Measurements from ENCODE around the gene OASL.

OASL gene

DNA sequence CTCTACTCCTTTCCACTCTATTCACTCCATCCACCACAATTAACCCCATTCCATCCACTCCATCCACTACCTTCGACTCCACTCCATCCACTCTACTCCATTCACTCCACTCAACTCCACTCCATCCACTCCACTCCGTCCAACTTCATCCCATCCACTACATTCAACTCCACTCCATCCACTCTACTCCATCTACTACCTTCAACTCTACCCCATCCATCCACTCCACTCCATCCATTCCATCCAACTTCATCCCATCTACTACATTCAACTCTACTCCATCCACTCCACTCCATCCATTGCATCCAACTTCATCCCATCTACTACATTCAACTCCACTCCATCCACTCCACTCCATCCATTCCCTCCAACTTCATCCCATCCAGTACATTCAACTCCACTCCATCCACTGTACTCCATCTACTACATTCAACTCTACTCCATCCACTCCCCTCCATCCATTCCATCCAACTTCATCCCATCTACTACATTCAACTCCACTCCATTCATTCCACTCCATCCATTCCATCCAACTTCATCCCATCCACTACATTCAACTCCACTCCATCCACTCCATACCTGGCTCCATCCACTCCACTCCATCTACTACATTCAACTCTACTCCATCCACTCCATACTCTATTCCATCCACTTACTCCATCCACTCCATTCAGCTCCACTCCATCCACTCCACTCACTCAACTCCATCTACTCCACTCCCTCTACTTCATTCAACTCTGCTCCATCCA, 44.3 kb downstream of the OASL start:
- H3K27ac ChIP-seq (ENCODE audit: low read length), result no peak overlapping the region
- no peaks in the 10 kb centered on the region for H3K4me1 ChIP-seq (ENCODE audit: insufficient read depth, low read length)
- no peaks in the 10 kb centered on the region for H3K36me3 ChIP-seq (ENCODE audit: insufficient read depth, low read depth, low read length)
- no peak overlapping the region for H3K4me3 ChIP-seq (ENCODE audit: low read length)
- H3K27me3 ChIP-seq (ENCODE audit: insufficient read depth, low read length), result no peaks in the 10 kb centered on the region
- no peak overlapping the region for H3K9ac ChIP-seq (ENCODE audit: low read depth, low read length)
- H3K9me3 ChIP-seq (ENCODE audit: insufficient read depth, low read depth, low read length), result no peaks in the 10 kb centered on the region

DNA sequence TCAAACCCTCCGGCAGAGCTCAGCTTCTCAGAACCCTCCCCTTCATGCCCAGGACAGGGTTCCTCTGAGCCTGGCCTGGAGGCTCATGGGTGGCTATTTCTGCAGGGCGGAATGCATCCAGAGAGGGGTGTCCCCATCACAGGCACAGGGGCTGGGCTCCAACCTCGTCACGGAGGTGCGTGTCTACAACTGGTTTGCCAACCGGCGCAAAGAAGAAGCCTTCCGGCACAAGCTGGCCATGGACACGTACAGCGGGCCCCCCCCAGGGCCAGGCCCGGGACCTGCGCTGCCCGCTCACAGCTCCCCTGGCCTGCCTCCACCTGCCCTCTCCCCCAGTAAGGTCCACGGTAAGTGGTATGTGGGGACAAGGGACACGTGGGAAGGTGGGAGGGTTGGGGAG, 45.0 kb downstream of the OASL start:
- H3K9ac ChIP-seq (ENCODE audit: low read depth, low read length), result no peak overlapping the region
- H3K27me3 ChIP-seq (ENCODE audit: insufficient read depth, low read length), result no peaks in the 10 kb centered on the region
- H3K27ac ChIP-seq (ENCODE audit: low read length), result no peak overlapping the region
- H3K4me1 ChIP-seq (ENCODE audit: insufficient read depth, low read length), result no peaks in the 10 kb centered on the region
- H3K9me3 ChIP-seq (ENCODE audit: insufficient read depth, low read depth, low read length), result no peaks in the 10 kb centered on the region
- no peaks in the 10 kb centered on the region for H3K36me3 ChIP-seq (ENCODE audit: insufficient read depth, low read depth, low read length)
- H3K4me3 ChIP-seq (ENCODE audit: low read length), result no peak overlapping the region

DNA sequence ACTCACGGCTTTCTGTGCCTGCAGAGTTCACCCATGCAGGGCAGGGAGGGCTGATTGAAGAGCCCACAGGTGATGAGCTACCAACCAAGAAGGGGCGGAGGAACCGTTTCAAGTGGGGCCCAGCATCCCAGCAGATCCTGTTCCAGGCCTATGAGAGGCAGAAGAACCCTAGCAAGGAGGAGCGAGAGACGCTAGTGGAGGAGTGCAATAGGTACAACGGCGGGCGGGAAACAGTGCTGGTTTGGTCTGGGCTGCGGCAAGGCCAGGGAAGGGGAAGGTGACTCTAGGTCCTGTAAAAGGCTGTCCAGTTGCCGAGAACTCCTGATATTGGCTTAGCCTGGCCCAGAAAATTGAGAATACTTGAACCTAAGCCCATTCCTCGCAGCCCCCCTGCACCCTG, 45.5 kb downstream of the OASL start:
- no peaks in the 10 kb centered on the region for H3K9me3 ChIP-seq (ENCODE audit: insufficient read depth, low read depth, low read length)
- no peaks in the 10 kb centered on the region for H3K4me1 ChIP-seq (ENCODE audit: insufficient read depth, low read length)
- H3K27ac ChIP-seq (ENCODE audit: low read length), result no peak overlapping the region
- no peaks in the 10 kb centered on the region for H3K27me3 ChIP-seq (ENCODE audit: insufficient read depth, low read length)
- H3K4me3 ChIP-seq (ENCODE audit: low read length), result no peak overlapping the region
- no peaks in the 10 kb centered on the region for H3K36me3 ChIP-seq (ENCODE audit: insufficient read depth, low read depth, low read length)
- H3K9ac ChIP-seq (ENCODE audit: low read depth, low read length), result no peak overlapping the region

DNA sequence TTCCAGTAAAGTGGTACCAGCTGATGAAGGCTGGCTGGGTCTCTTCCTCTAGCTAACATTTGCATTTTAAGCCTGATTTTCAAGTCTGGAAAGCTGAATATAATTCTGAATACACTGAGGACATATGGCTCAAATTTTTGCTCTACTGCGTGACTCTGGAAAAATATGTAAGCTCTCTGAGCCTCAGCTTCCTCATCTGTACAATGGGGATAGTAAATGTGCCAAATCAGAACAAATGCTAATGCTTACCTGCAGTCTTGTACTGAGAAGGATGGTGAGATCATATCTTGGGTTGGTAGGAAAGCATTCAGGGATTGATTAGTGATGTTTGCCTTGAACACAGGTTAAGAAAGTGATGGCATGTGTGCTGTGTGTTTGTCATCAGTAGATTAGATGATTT, 46.1 kb downstream of the OASL start:
- Histone ChIP-seq H3K9me3 (ENCODE audit: insufficient read depth, low read depth, low read length) (no peaks in the 10 kb centered on the region), H3K27ac (ENCODE audit: low read length) (no peak overlapping the region), H3K4me3 (ENCODE audit: low read length) (no peak overlapping the region), H3K4me1 (ENCODE audit: insufficient read depth, low read length) (no peaks in the 10 kb centered on the region), H3K9ac (ENCODE audit: low read depth, low read length) (no peak overlapping the region), H3K27me3 (ENCODE audit: insufficient read depth, low read length) (no peaks in the 10 kb centered on the region), H3K36me3 (ENCODE audit: insufficient read depth, low read depth, low read length) (no peaks in the 10 kb centered on the region)

DNA sequence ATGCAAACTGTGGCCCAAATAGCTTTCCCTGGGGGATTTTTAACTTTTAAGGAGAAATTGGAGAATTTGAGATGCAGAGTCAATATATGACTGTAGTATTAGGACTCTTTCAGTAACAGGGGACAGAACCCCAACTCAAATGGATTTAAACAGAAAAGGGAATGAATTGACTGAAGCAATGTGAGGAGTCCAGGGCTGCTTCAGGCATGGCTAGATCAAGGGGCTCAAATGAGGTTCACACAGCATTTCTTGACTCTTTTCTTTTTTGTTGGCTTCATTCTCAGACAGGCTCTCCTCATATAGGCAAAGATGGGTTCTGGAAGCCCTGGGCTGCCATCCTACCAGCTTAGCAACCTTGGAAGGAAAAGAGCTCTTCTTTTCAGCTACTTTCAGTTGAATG, 47.1 kb downstream of the OASL start:
- H3K4me3 ChIP-seq (ENCODE audit: low read length), result no peak overlapping the region
- no peak overlapping the region for H3K9ac ChIP-seq (ENCODE audit: low read depth, low read length)
- no peak overlapping the region for H3K27ac ChIP-seq (ENCODE audit: low read length)
- H3K36me3 ChIP-seq (ENCODE audit: insufficient read depth, low read depth, low read length), result no peaks in the 10 kb centered on the region
- H3K9me3 ChIP-seq (ENCODE audit: insufficient read depth, low read depth, low read length), result no peaks in the 10 kb centered on the region
- no peaks in the 10 kb centered on the region for H3K27me3 ChIP-seq (ENCODE audit: insufficient read depth, low read length)
- H3K4me1 ChIP-seq (ENCODE audit: insufficient read depth, low read length), result no peaks in the 10 kb centered on the region

DNA sequence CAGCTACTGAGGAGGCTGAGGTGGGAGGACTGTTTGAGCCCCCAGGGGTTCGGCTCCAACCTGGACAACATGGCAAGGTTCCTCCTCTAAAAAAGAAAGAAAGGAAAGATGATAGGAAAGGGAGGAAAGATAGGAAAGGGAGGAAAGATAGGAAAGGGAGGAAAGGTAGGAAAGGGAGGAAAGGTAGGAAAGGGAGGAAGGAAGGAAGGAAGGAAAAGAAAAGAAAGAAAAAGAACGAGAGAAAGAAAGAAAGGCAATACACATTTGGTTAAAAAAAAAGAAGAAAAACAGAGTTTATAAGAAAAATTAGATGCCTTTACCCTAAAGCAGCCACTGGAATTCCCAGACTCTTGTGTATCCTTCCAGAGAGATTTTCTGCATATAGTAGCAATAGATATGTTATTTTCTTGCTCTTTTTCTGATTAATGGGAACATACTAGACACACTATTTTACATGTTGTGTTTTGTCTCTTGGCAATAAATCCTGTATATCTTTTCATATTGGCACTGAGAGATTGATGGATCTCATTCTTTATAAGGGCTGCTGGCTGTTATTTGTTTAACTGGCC, 48.5 kb downstream of the OASL start:
- Histone ChIP-seq H3K27ac (ENCODE audit: low read length) (no peak overlapping the region), H3K27me3 (ENCODE audit: insufficient read depth, low read length) (no peaks in the 10 kb centered on the region), H3K4me3 (ENCODE audit: low read length) (no peak overlapping the region), H3K9ac (ENCODE audit: low read depth, low read length) (no peak overlapping the region), H3K4me1 (ENCODE audit: insufficient read depth, low read length) (no peaks in the 10 kb centered on the region), H3K36me3 (ENCODE audit: insufficient read depth, low read depth, low read length) (no peaks in the 10 kb centered on the region), H3K9me3 (ENCODE audit: insufficient read depth, low read depth, low read length) (no peaks in the 10 kb centered on the region)

DNA sequence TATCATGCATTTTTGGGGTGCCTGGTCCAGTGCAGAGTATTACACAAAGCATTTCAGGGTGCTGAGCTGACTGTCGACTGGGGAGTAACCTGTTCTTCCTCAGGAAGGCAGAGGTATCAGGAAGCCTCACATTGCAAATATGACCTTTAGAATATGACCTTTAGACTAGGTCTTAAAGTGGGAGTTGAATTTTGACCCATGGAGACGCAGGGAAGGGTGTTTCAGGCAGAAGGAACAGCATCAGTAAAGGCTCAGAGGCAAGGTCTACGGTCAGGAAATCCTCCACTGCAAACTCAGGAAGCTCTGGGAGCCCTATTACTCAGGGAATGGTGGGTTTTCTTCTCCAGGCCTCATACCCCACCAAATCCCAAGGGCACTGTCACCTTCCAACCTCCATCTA, 49.4 kb downstream of the OASL start:
- Histone ChIP-seq H3K4me3 (ENCODE audit: low read length) (no peak overlapping the region), H3K36me3 (ENCODE audit: insufficient read depth, low read depth, low read length) (no peaks in the 10 kb centered on the region), H3K9ac (ENCODE audit: low read depth, low read length) (no peak overlapping the region), H3K27ac (ENCODE audit: low read length) (no peak overlapping the region), H3K9me3 (ENCODE audit: insufficient read depth, low read depth, low read length) (no peaks in the 10 kb centered on the region), H3K4me1 (ENCODE audit: insufficient read depth, low read length) (no peaks in the 10 kb centered on the region), H3K27me3 (ENCODE audit: insufficient read depth, low read length) (no peaks in the 10 kb centered on the region)

DNA sequence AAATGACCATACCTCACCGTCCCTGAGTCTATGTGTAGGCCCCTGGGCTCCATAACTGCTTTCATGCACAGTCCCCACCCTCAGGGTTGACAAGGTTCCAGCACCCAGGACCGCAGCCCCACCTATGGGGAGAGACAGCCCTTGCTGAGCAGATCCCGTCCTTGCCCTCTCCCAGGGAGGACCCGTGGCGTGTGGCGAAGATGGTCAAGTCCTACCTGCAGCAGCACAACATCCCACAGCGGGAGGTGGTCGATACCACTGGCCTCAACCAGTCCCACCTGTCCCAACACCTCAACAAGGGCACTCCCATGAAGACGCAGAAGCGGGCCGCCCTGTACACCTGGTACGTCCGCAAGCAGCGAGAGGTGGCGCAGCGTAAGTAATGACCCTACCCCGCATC, 50.4 kb downstream of the OASL start:
- H3K4me3 ChIP-seq (ENCODE audit: low read length), result no peak overlapping the region
- no peaks in the 10 kb centered on the region for H3K27me3 ChIP-seq (ENCODE audit: insufficient read depth, low read length)
- no peaks in the 10 kb centered on the region for H3K9me3 ChIP-seq (ENCODE audit: insufficient read depth, low read depth, low read length)
- 0 out of 2 replicates have a peak, but pooled peaks cover 3% of the 10 kb centered on the region for H3K4me1 ChIP-seq (ENCODE audit: insufficient read depth, low read length)
- H3K9ac ChIP-seq (ENCODE audit: low read depth, low read length), result no peak overlapping the region
- H3K36me3 ChIP-seq (ENCODE audit: insufficient read depth, low read depth, low read length), result no peaks in the 10 kb centered on the region
- no peak overlapping the region for H3K27ac ChIP-seq (ENCODE audit: low read length)

DNA sequence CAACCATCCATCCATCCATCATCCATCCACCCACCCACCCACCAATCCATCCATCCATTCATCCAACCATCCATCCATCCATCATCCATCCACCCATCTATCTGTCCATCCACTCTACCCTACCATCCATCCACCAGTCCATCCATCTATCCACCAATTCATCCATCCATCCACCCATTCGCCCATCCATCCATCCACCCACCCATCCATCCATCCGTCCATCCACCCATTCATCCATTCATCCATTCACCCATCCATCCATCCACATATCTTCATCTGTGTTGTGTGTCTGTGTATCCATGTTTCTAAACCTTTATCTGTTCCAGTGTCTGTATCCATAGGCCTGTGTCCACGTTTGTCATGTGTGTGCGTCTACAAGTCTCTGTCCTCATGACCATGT, 50.8 kb downstream of the OASL start:
- H3K9me3 ChIP-seq (ENCODE audit: insufficient read depth, low read depth, low read length), result no peaks in the 10 kb centered on the region
- no peak overlapping the region for H3K27ac ChIP-seq (ENCODE audit: low read length)
- H3K4me1 ChIP-seq (ENCODE audit: insufficient read depth, low read length), result 0 out of 2 replicates have a peak, but pooled peaks cover 3% of the 10 kb centered on the region
- no peak overlapping the region for H3K4me3 ChIP-seq (ENCODE audit: low read length)
- no peaks in the 10 kb centered on the region for H3K27me3 ChIP-seq (ENCODE audit: insufficient read depth, low read length)
- H3K9ac ChIP-seq (ENCODE audit: low read depth, low read length), result no peak overlapping the region
- no peaks in the 10 kb centered on the region for H3K36me3 ChIP-seq (ENCODE audit: insufficient read depth, low read depth, low read length)

DNA sequence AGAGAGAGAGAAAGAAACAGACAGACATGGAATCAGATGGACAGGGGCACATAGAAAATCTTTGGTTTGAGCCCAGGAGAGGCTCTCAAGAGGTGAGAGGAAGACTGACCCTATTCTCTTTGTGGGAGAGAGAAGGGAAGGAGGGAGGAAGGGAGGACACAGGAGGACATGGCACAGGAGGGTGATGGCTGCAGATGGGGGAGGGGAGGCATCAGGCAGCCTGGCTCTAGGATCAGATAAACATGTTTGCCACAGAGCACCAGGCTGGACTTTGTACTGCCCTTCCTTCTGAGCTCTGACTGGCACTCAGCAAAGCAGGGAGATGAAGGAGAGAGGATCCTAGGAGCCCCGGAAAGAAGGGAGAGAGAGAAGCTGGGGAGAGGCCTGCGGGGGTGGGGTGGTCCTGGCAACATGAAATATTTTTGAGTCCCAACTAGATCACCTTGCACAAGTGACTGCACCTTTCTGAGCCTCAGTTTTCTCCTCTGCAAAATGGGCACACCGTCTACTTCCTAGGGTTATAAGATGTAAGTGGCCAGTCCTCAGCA, 54.6 kb downstream of the OASL start:
- Histone ChIP-seq H3K4me1 (ENCODE audit: insufficient read depth, low read length) (peaks cover 3% of the 10 kb centered on the region; the same call in 1 of the 2 replicates), H3K9ac (ENCODE audit: low read depth, low read length) (no peak overlapping the region), H3K27ac (ENCODE audit: low read length) (no peak overlapping the region)

DNA sequence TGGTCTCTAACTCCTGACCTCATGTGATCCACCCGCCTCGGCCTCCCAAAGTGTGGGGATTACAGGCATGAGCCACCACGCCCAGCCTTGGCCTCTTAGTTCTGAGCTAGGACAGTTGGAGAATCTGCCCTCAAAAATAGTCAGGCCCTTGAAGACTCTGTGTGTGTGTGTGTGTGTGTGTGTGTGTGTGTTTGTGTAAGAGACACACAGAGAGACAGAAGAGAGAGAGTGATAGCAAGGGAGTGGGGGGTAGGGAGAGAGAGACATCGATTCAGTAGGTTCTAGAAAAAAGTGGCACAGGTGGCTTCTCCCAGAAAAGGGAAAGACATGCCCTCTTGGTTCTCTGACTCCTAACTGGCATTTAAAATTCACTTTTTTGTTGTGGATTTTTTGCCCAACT, 55.3 kb downstream of the OASL start:
- Histone ChIP-seq H3K9me3 (ENCODE audit: insufficient read depth, low read depth, low read length) (no peaks in the 10 kb centered on the region), H3K4me3 (ENCODE audit: low read length) (no peak overlapping the region), H3K9ac (ENCODE audit: low read depth, low read length) (no peak overlapping the region), H3K27ac (ENCODE audit: low read length) (no peak overlapping the region), H3K4me1 (ENCODE audit: insufficient read depth, low read length) (peaks cover 3% of the 10 kb centered on the region; the same call in 1 of the 2 replicates), H3K27me3 (ENCODE audit: insufficient read depth, low read length) (no peaks in the 10 kb centered on the region), H3K36me3 (ENCODE audit: insufficient read depth, low read depth, low read length) (no peaks in the 10 kb centered on the region)

More for the DNA sequence above, 54.6 kb downstream of the OASL start:
- no peaks in the 10 kb centered on the region for H3K27me3 ChIP-seq (ENCODE audit: insufficient read depth, low read length)
- H3K9me3 ChIP-seq (ENCODE audit: insufficient read depth, low read depth, low read length), result no peaks in the 10 kb centered on the region
- H3K4me3 ChIP-seq (ENCODE audit: low read length), result no peak overlapping the region
- no peaks in the 10 kb centered on the region for H3K36me3 ChIP-seq (ENCODE audit: insufficient read depth, low read depth, low read length)

DNA sequence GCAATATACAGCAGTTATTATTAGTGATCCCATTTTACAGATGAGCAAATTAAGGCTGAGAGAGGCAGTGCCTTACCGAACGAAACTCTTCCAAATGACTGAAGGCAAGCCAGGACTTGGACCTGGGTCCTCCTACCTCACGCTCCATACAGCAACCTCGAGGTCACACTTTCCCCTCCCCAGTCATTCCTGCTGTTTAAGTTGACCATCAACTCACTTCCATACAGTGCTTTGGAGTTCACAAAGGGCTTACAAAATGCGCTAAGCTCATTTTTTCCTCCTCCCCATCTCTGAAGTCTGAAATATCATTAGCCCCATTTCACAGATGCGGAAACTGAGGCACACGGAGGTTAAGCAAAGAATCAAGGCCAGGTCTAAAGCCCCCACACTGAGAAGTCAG, 56.4 kb downstream of the OASL start:
- Histone ChIP-seq H3K36me3 (ENCODE audit: insufficient read depth, low read depth, low read length) (no peaks in the 10 kb centered on the region), H3K9ac (ENCODE audit: low read depth, low read length) (no peak overlapping the region), H3K4me1 (ENCODE audit: insufficient read depth, low read length) (peaks cover 3% of the 10 kb centered on the region; the same call in 1 of the 2 replicates), H3K27me3 (ENCODE audit: insufficient read depth, low read length) (no peaks in the 10 kb centered on the region), H3K27ac (ENCODE audit: low read length) (no peak overlapping the region), H3K4me3 (ENCODE audit: low read length) (no peak overlapping the region), H3K9me3 (ENCODE audit: insufficient read depth, low read depth, low read length) (no peaks in the 10 kb centered on the region)
